HL-60 (cell line): ENCODE results near the gene SNRPA.

Source experiments
- CTCF ChIP-seq: IDR thresholded peaks from one replicate; pipeline ENCODE4 v1.5.1; 2011; ENCODE audit warnings: low read length, control low read depth, inconsistent platforms; ENCODE audit not compliant: insufficient read depth
- GABPA ChIP-seq: IDR thresholded peaks from 2 replicates; pipeline ENCODE4 v1.6.1; 2012; ENCODE audit warnings: low read depth
- POLR2AphosphoS5 ChIP-seq: IDR thresholded peaks from 2 replicates; pipeline ENCODE4 v1.6.1; 2012; ENCODE audit warnings: low read depth
- TF ChIP-seq, protein P1 (sequence below): IDR thresholded peaks from 2 replicates; pipeline ENCODE4 v1.6.1; 2012; ENCODE audit warnings: low read depth; ENCODE audit not compliant: insufficient replicate concordance

- no peak for TF ChIP-seq GABPA
- no peak for TF ChIP-seq CTCF
- TF ChIP-seq POLR2AphosphoS5: no peak
- TF ChIP-seq, protein P1, sequence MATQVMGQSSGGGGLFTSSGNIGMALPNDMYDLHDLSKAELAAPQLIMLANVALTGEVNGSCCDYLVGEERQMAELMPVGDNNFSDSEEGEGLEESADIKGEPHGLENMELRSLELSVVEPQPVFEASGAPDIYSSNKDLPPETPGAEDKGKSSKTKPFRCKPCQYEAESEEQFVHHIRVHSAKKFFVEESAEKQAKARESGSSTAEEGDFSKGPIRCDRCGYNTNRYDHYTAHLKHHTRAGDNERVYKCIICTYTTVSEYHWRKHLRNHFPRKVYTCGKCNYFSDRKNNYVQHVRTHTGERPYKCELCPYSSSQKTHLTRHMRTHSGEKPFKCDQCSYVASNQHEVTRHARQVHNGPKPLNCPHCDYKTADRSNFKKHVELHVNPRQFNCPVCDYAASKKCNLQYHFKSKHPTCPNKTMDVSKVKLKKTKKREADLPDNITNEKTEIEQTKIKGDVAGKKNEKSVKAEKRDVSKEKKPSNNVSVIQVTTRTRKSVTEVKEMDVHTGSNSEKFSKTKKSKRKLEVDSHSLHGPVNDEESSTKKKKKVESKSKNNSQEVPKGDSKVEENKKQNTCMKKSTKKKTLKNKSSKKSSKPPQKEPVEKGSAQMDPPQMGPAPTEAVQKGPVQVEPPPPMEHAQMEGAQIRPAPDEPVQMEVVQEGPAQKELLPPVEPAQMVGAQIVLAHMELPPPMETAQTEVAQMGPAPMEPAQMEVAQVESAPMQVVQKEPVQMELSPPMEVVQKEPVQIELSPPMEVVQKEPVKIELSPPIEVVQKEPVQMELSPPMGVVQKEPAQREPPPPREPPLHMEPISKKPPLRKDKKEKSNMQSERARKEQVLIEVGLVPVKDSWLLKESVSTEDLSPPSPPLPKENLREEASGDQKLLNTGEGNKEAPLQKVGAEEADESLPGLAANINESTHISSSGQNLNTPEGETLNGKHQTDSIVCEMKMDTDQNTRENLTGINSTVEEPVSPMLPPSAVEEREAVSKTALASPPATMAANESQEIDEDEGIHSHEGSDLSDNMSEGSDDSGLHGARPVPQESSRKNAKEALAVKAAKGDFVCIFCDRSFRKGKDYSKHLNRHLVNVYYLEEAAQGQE: no peak
Measured at GRCh38 chr19:40713939-40714338, 37.1 kb upstream of the SNRPA start.
